Measurements from ENCODE around the gene F5. TPM values are rescaled to one million over a fixed set of nuclear protein-coding genes. Genes with fewer than 3 reads are reported as not detected.
A peak's percentile ranks its signal among the peaks of the same experiment; 100 is the strongest.
"Not testable (repeated sequence)": the region's sequence is repeated elsewhere in the genome, so short reads cannot be mapped to it uniquely, and the experiment has no call there.

Gene F5
- polyA plus RNA-seq, 1 donor = 0.30 TPM

DNA sequence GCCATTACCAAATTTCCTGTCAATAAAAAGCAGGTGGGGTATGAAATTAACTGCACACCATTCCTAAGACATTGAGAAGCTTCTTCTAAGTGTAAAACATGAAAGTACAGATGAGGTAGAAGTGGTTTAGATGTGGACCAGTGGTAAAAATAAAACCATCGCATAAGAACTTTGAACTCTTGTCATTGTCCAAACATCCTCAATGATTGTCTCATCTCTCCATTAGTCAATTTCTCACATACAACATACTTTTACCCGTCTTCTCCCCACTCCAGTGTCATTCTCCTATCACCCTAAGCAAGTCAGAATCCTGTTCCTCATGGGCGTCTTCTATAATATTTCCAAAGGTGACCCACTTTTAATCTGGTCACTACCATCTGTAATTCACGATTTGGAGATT is 76.2 kb downstream of the F5 start:
- no peak overlapping the region for H3K27ac ChIP-seq (ENCODE audit: low read length)
- no peak for DNase-seq
- no peaks in the 10 kb centered on the region for H3K4me1 ChIP-seq (ENCODE audit: control insufficient read depth, insufficient read depth, low read length)
- WGBS (ENCODE audit: insufficient coverage, low lambda C conversion rate) = 62% methylated on average over 2 of the region's 4 CpGs
- no peaks in the 10 kb centered on the region for H3K27me3 ChIP-seq (ENCODE audit: control insufficient read depth, insufficient read depth, low read length)
- no peaks in the 10 kb centered on the region for H3K9me3 ChIP-seq (ENCODE audit: control insufficient read depth, low read depth, low read length)
- no peaks in the 10 kb centered on the region for H3K36me3 ChIP-seq (ENCODE audit: control insufficient read depth, insufficient read depth, low read length)
- no peak overlapping the region for H3K4me3 ChIP-seq (ENCODE audit: low read length)

DNA sequence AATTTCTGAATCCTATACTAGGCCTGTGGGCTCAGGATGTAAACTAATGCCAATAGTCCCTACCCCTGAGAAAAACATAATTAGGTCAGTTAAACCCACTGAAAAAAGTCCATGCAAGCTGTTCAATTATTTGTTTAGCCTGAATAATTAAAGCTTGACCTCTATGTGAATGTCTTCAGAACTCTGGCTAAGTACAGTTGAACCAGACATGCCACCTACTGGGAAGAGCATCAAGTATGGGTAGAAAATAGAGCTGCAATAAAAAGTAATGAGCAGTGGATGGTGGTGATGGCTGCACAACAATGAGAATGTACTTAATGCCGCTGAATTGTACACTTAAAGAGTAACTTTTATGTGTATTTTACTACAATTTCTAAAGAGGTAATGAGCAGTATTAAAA is 76.9 kb downstream of the F5 start:
- no peaks in the 10 kb centered on the region for H3K4me1 ChIP-seq (ENCODE audit: control insufficient read depth, insufficient read depth, low read length)
- H3K4me3 ChIP-seq (ENCODE audit: low read length) = no peak overlapping the region
- DNase-seq = no peak
- 100% methylated on average over 1 of the region's 1 CpG for WGBS (ENCODE audit: insufficient coverage, low lambda C conversion rate)
- no peaks in the 10 kb centered on the region for H3K36me3 ChIP-seq (ENCODE audit: control insufficient read depth, insufficient read depth, low read length)
- H3K9me3 ChIP-seq (ENCODE audit: control insufficient read depth, low read depth, low read length) = no peaks in the 10 kb centered on the region
- H3K27me3 ChIP-seq (ENCODE audit: control insufficient read depth, insufficient read depth, low read length) = no peaks in the 10 kb centered on the region
- no peak overlapping the region for H3K27ac ChIP-seq (ENCODE audit: low read length)

DNA sequence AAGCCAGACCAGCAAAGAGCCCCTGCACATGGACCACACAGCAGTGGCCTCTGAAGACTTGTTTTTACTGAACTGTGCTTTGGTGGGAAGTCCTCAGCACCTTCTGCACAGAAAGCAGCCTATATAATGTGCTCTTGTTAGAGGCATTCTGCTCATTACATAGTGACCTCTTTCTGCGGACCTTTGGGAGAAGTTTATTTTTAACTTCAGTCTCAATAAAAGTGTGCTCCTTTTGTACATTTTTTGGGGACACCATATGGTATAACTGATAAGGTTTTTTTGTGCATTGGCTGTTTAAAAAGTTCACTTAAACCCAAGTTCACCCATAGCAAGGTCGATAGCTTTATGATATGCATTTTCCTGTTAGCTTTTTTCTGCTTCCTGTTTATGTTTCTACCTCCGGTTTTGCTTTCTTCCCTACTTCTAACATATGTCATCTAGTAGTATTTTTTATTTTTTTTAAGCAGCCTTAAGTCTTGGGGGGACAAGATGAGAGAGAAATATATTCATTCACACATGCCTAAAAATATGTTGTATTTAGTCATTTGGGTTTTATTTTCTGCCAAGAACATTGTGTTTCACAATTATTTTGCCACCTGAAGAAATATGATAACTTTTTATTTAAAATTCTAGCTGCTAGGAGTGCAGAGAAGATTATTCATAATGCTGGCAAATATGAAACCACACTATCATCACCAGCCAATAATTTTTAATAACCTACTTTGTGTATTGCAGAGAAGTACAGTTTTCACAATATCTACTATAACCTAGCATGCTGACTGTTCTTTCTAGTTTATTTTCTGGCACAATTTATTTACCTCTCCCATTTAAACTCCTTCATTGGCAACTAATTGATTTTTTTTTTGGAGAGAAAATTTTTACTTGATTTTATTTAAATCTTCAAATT is 77.6 kb downstream of the F5 start:
- Histone ChIP-seq H3K27me3 (ENCODE audit: control insufficient read depth, insufficient read depth, low read length) (no peaks in the 10 kb centered on the region), H3K36me3 (ENCODE audit: control insufficient read depth, insufficient read depth, low read length) (no peaks in the 10 kb centered on the region), H3K9me3 (ENCODE audit: control insufficient read depth, low read depth, low read length) (no peaks in the 10 kb centered on the region), H3K4me1 (ENCODE audit: control insufficient read depth, insufficient read depth, low read length) (no peaks in the 10 kb centered on the region), H3K27ac (ENCODE audit: low read length) (no peak overlapping the region), H3K4me3 (ENCODE audit: low read length) (no peak overlapping the region)
- DNase-seq = peak in 1 of 2 donors; percentile 25
- WGBS (ENCODE audit: insufficient coverage, low lambda C conversion rate) = 18% methylated on average over 3 of the region's 3 CpGs

DNA sequence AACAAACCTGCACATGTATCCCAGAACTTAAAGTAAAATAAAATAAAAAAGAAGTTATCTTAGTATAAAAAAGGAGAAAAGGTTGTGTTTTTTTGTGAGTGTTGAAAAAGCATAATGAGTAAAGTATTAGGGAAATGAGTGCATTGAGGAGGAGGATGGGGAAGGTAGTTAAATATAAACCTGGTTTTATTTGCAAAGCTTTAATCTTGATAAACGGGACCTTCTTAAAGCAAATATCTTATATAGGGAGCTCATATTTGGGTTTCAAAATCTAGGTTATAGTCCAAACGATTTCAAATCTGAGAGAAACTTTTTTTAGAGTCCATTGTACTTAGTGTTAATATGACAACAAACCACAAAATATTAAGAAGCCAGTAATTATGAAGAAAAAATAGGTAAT is 78.9 kb downstream of the F5 start:
- Histone ChIP-seq H3K4me3 (ENCODE audit: low read length) (no peak overlapping the region), H3K9me3 (ENCODE audit: control insufficient read depth, low read depth, low read length) (no peaks in the 10 kb centered on the region), H3K4me1 (ENCODE audit: control insufficient read depth, insufficient read depth, low read length) (no peaks in the 10 kb centered on the region), H3K27ac (ENCODE audit: low read length) (no peak overlapping the region), H3K27me3 (ENCODE audit: control insufficient read depth, insufficient read depth, low read length) (no peaks in the 10 kb centered on the region), H3K36me3 (ENCODE audit: control insufficient read depth, insufficient read depth, low read length) (no peaks in the 10 kb centered on the region)
- 40% methylated on average over 1 of the region's 2 CpGs for WGBS (ENCODE audit: insufficient coverage, low lambda C conversion rate)
- no peak for DNase-seq

DNA sequence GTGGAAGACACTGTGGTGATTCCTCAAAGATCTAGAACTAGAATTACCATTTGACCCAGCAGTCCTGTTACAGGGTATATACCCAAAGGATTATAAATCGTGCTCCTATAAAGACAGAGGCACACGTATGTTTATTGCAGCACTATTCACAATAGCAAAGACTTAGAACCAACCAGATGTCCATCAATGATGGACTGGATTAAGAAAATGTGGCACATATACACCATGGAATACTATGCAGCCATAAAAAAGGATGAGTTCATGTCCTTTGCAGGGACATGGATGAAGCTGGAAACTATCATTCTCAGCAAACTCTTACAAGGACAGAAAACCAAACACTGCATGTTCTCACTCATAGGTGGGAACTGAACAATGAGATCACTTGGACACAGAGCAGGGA is 82.7 kb downstream of the F5 start:
- H3K36me3 ChIP-seq (ENCODE audit: control insufficient read depth, insufficient read depth, low read length); H3K4me1 ChIP-seq (ENCODE audit: control insufficient read depth, insufficient read depth, low read length); DNase-seq; H3K4me3 ChIP-seq (ENCODE audit: low read length); H3K9me3 ChIP-seq (ENCODE audit: control insufficient read depth, low read depth, low read length); H3K27me3 ChIP-seq (ENCODE audit: control insufficient read depth, insufficient read depth, low read length); H3K27ac ChIP-seq (ENCODE audit: low read length): not testable (repeated sequence)
- no CpG with 5 or more reads among the region's 2 CpGs for WGBS (ENCODE audit: insufficient coverage, low lambda C conversion rate)

DNA sequence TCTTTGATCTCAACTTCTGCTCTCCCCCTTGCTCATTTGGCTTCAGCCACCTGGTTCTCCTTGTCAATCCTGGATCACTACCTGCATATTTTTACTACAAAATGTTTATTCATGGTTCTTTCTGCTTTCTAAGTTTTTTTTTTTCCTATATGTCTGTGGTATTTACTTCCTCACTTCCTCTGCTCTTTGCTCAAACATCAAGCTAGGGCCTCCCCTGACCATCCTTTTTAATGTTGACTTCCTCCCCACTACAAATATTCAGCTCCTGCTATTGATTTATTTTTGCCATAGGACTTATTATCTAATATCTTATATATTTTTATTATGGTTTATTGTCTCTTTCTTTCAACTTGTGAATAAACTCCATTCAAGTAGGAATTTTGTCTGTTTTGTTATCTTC is 86.5 kb downstream of the F5 start:
- Histone ChIP-seq H3K4me3 (ENCODE audit: low read length) (no peak overlapping the region), H3K9me3 (ENCODE audit: control insufficient read depth, low read depth, low read length) (no peaks in the 10 kb centered on the region), H3K36me3 (ENCODE audit: control insufficient read depth, insufficient read depth, low read length) (no peaks in the 10 kb centered on the region), H3K4me1 (ENCODE audit: control insufficient read depth, insufficient read depth, low read length) (no peaks in the 10 kb centered on the region), H3K27ac (ENCODE audit: low read length) (no peak overlapping the region), H3K27me3 (ENCODE audit: control insufficient read depth, insufficient read depth, low read length) (no peaks in the 10 kb centered on the region)
- no peak for DNase-seq

DNA sequence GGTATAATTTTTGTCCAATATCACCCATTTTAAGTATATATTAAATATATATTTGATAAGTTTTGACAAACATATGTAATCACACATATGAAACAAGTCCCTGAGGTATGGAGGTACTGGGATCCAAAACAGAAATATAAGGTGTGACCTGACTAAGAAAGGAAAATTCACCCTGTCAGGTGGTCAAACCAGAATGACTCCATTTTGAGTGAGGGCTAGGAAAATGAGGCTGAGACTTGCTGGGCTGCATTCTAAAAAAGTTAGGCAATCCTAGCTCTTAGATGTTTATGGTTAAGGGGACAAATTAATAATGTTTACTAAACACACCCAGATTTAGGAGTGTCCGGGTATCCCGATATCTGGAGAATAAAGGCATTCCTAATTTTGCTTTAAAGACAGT is 89.0 kb downstream of the F5 start:
- H3K27me3 ChIP-seq (ENCODE audit: control insufficient read depth, insufficient read depth, low read length) = no peaks in the 10 kb centered on the region

DNA sequence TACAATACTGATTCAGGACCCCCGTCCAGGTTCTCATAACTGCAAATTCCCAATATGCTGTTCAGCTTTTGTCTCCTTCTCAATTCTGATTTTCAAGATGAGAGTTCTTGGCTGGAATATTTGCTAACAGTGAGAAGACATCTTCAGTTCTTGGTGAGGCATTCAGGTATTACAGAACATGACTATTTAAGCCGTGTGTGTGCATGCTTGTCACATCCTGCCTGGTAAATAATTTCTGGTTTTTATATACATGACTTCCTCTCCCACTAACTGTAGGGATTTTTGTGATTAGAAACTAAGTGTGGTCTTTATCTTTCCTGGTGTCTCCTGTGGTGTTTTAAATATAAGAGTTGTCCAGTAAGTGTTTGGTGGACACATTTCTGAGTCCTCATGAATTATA is 90.4 kb downstream of the F5 start:
- no CpG with 5 or more reads among the region's 2 CpGs for WGBS (ENCODE audit: insufficient coverage, low lambda C conversion rate)
- H3K36me3 ChIP-seq (ENCODE audit: control insufficient read depth, insufficient read depth, low read length) = no peaks in the 10 kb centered on the region
- no peak for DNase-seq
- H3K4me3 ChIP-seq (ENCODE audit: low read length) = no peak overlapping the region
- H3K27ac ChIP-seq (ENCODE audit: low read length) = no peak overlapping the region
- no peaks in the 10 kb centered on the region for H3K4me1 ChIP-seq (ENCODE audit: control insufficient read depth, insufficient read depth, low read length)
- H3K9me3 ChIP-seq (ENCODE audit: control insufficient read depth, low read depth, low read length) = no peaks in the 10 kb centered on the region
- H3K27me3 ChIP-seq (ENCODE audit: control insufficient read depth, insufficient read depth, low read length) = no peaks in the 10 kb centered on the region

More for the DNA sequence above, 89.0 kb downstream of the F5 start:
- DNase-seq = no peak
- H3K9me3 ChIP-seq (ENCODE audit: control insufficient read depth, low read depth, low read length) = no peaks in the 10 kb centered on the region
- no peaks in the 10 kb centered on the region for H3K36me3 ChIP-seq (ENCODE audit: control insufficient read depth, insufficient read depth, low read length)
- H3K27ac ChIP-seq (ENCODE audit: low read length) = no peak overlapping the region
- H3K4me3 ChIP-seq (ENCODE audit: low read length) = no peak overlapping the region
- H3K4me1 ChIP-seq (ENCODE audit: control insufficient read depth, insufficient read depth, low read length) = no peaks in the 10 kb centered on the region
- 92% methylated on average over 2 of the region's 2 CpGs for WGBS (ENCODE audit: insufficient coverage, low lambda C conversion rate)

DNA sequence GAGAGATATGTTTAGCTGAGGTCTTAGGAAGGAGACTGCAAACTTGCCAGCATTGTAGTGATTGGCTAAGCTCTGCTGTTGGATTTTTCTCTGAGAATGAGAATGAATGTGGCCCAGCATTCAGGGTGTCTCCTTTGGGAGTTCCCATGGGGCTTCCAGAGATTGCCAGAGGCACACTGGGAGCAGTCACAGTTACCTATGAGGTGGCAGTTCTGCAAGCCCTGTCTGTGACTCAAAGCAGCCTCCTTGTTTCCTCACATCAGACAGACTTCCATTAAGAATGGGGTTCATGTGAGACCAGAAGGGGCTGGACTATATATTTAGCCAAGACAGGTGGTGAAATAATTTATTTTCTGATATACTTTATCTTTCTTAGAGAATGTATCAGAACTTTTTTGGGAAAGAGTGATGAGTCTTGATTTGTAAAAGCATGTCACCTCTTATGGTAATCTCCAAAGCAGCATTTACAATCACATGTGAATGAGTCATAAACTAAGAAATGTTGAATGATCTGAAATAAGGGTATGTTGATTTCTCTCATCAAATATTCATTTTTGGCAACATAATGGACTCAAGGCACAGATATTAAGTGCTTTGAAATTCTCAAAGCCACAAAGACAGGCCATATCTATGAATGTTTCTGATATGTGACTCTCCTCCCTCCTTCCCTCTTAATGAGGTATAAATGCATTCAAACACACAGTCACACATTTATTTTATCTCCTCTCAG is 91.1 kb downstream of the F5 start:
- Histone ChIP-seq H3K4me3 (ENCODE audit: low read length) (no peak overlapping the region), H3K4me1 (ENCODE audit: control insufficient read depth, insufficient read depth, low read length) (no peaks in the 10 kb centered on the region), H3K9me3 (ENCODE audit: control insufficient read depth, low read depth, low read length) (no peaks in the 10 kb centered on the region), H3K27me3 (ENCODE audit: control insufficient read depth, insufficient read depth, low read length) (no peaks in the 10 kb centered on the region), H3K36me3 (ENCODE audit: control insufficient read depth, insufficient read depth, low read length) (no peaks in the 10 kb centered on the region), H3K27ac (ENCODE audit: low read length) (no peak overlapping the region)
- DNase-seq = no peak

DNA sequence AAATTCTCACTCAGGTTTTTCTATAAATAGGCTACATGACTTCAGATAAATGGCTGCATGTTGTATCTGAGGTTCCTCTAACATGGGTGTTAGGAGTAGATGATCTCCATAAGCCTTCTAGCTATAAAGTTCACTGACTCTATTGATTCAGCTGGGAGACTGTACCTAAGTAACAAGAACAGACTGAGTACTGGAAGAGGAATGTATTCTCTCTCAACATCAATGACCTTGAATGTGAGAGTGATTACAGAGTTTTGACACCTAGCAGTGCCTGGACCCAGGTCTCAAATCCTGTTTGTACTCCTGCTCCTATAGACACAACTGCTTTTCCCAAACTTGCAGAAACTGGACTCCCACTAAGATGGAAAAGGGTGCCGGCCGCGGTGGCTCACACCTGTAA is 91.9 kb downstream of the F5 start:
- no peaks in the 10 kb centered on the region for H3K4me1 ChIP-seq (ENCODE audit: control insufficient read depth, insufficient read depth, low read length)
- no peaks in the 10 kb centered on the region for H3K27me3 ChIP-seq (ENCODE audit: control insufficient read depth, insufficient read depth, low read length)
- DNase-seq = no peak
- no peaks in the 10 kb centered on the region for H3K36me3 ChIP-seq (ENCODE audit: control insufficient read depth, insufficient read depth, low read length)
- no CpG with 5 or more reads among the region's 3 CpGs for WGBS (ENCODE audit: insufficient coverage, low lambda C conversion rate)
- no peak overlapping the region for H3K4me3 ChIP-seq (ENCODE audit: low read length)
- H3K9me3 ChIP-seq (ENCODE audit: control insufficient read depth, low read depth, low read length) = no peaks in the 10 kb centered on the region
- H3K27ac ChIP-seq (ENCODE audit: low read length) = no peak overlapping the region

DNA sequence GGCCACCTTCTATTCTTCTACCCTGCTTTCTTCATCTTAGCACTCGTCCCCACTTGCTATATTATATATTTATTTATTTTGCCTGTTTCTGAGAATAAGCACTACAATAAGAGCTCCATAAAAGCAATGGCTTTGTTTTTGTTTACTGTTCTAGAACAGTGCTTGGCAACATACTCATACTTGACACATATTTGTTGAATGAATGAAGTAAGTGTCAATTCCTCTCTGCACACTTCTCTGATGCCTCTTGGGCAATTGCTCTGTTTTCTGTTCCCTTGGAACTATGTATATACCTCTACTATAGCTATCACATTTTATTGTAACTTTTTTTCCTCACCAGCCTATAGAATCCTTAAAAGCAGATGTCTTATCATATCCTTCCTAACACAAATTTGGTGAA is 93.0 kb downstream of the F5 start:
- H3K27me3 ChIP-seq (ENCODE audit: control insufficient read depth, insufficient read depth, low read length) = no peaks in the 10 kb centered on the region
- no peak for DNase-seq
- H3K27ac ChIP-seq (ENCODE audit: low read length) = no peak overlapping the region
- 100% methylated on average over 1 of the region's 1 CpG for WGBS (ENCODE audit: insufficient coverage, low lambda C conversion rate)
- no peaks in the 10 kb centered on the region for H3K36me3 ChIP-seq (ENCODE audit: control insufficient read depth, insufficient read depth, low read length)
- no peaks in the 10 kb centered on the region for H3K9me3 ChIP-seq (ENCODE audit: control insufficient read depth, low read depth, low read length)
- H3K4me3 ChIP-seq (ENCODE audit: low read length) = no peak overlapping the region
- no peaks in the 10 kb centered on the region for H3K4me1 ChIP-seq (ENCODE audit: control insufficient read depth, insufficient read depth, low read length)

Measured in large intestine (tissue), 3 donors.